GM18520 (cell line): ENCODE measurements around the gene ATF6.
A peak's percentile ranks its signal among the peaks of the same experiment; 100 is the strongest.
"Not testable (repeated sequence)": the region's sequence is repeated elsewhere in the genome, so short reads cannot be mapped to it uniquely, and the experiment has no call there.

Experiments
- ATAC-seq: cut with Tn5 transposase; IDR thresholded peaks from one replicate; pipeline ENCODE4 v1.9.1; 2021; ENCODE audit not compliant: unreplicated experiment

Gene ATF6

DNA sequence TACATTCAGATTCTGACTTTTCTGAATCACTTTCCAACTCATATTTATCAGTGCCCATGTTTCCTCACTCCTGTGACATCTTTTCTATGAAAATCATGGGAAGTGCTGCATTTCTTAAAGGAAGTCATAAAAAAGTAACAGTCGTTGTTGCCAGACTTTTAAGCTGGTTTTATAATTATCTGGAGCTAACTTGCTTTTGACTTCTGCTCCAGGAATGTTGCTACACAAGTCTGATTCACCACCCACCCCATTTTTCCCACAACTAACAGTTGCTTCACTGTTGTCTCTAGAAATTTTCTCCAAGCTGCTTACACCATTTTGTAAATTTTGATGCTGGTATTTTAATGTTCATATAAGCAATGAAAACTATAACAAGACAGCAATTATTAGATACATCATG lies 32.6 kb upstream of the ATF6 start:
- ATAC-seq, result no peak

DNA sequence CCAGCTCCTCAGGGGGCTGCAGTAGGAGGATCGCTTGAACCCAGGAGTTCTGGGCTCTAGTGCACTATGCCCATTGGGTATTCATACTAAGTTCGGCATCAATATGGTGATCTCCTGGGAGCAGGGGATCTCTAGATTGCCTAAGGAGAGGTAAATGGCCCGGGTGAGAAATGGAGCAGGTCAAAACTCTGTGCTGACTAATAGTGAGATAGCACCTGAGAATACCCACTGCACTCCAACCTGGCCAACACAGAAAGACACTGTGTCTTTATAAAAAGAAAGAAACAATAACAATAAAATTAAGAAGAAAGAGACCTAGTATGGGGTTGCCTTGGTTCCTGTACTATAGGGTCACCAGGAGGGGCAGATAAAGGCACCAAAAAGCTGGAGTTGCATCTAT lies 30.3 kb upstream of the ATF6 start:
- ATAC-seq, result no peak

DNA sequence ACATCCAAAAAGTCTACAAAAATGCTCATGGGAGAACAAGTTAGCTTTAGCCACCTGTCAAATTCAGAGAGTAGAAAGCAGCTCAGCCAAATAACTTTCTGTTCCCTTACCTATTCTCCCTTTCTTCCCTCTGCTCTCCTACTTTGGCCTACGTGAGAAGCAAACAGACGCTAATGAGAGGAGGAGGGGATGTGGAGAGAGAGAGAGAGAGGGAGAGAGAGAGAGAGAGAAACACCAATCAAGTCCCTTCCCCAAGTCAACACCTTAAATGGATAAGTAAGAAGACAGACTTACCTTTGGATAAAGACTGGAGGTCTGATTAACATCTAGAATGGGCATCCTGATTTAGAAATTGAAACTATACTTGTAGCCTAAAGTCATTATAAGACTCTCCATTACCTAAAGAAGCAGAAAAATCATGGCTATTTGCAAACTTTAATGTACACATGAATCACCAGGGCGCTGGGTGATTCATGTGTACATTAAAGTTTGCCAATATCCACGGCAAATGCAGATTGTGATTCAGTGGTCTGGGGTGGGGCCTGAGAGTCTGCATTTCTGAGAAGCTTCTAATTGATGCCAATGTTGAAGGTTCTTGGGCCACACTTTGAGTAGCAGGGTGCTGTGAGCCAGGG lies 29.7 kb upstream of the ATF6 start:
- ATAC-seq, result no peak

DNA sequence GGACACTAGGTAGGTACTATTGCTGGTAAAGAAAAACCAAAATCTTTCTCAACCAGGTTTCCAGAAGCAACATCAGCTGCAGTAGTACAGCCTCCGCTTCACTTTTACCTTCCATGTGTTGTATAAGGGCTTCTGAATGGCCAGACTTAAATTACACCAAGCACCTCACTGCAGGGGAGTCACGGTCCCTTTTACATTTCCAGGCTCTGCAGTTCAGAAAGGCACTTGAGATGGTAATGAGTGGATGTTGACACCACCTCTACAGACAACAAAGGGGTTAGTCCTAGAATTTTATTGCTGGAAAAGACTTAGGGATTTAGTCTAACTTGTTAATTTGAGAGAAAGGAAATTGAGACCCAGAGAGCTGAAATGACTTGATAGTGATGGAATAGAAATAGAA lies 28.5 kb upstream of the ATF6 start:
- no peak for ATAC-seq

DNA sequence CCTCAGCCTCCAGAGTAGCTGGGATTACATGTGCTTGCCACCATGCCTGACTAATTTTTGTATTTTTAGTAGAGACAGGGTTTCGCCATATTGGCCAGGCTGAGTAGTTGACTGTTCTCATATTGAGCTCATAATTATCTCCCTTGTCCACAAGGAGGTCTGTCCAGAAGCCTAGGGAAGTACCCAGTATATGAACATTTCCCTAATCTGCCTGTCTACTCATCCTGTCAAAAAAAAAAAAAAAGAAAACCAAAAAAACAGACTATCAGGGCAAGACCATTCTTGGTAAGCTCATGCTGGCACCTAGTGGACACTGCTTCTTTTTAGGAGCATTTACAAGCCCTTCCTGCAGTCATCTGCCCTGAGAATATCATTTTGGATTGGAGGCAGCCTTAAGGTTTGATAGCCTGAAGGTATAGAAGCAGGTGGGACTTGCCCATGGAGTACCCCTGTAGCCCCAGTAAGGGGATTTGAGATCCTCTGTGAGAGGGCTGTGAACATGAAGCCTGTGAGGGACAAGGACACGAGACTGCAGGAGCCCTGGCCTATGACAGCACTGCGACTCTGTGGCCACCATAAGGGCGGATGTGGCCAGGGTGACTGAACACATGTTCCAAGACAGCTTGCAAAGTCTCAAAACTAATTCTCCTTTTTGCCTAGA lies 27.4 kb upstream of the ATF6 start:
- ATAC-seq, result peak; percentile 47

DNA sequence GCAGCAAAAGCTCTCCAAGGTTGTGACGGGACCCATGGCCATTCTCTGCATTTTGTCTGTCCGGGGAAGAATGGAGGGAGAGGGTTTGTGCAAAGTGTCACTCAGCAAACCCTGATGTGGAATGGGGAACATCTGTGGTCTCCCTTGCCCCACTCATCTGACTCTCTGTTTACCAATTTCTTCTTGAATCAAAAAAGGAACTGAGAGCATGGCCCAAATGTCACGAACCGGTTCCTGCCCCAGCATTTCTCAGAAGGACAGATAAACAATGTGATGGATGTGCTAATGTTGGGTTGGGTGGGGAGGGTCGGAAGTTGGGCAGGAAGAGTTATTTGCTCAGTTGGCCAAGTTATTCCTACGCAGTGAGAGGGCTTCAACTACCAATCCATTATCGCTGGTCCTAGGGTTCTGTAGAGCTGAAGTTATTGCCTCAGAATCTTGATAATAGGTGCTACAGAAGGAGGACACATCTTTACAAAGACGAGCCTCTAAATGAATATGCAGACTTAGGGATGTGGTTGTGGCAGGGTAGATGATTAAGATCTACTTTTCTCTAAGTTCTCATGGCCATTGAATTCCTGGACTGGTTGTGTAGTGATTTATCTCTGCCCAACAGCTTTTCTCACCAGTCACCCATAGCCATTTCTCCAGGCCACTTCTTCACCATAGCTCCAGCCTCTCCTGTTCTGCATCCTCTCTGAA lies 26.1 kb upstream of the ATF6 start:
- ATAC-seq, result no peak

DNA sequence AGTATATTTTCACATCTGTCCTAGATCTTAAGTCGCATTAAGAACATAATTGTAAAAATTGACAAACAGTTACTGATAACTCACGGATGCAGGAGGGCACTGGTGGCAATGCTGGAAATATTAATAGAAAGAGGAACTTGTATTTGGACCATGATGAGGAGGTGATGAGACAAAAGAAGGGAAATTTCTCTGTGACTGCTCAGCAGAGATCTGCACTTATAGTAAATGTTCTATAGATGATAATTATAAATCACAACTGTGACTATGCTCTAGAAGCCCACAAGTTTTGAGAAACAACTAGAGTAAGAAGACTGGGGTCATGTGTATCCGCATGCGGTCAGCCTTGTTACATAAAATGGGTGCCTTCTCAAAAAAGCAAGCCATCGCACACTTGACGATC lies 25.2 kb upstream of the ATF6 start:
- ATAC-seq, result no peak

DNA sequence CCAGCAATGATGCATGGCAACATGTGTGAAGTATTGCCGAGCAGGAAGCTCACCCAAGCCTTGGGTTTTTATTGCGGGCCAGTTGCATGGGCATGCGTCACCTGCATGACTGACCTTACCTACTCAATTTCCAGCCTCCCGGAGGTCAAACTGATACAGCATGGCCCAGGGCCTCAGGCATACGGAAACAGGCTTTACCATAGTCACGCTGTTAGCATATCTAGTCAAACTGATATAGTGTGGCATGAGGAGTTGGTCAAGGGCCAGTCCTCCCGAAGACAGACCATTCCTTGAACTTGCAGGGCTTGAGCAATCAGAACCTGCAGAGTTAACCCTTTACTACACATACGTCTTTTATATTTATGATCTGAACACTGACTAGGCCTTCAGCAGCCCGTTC lies 22.9 kb upstream of the ATF6 start:
- no peak for ATAC-seq

DNA sequence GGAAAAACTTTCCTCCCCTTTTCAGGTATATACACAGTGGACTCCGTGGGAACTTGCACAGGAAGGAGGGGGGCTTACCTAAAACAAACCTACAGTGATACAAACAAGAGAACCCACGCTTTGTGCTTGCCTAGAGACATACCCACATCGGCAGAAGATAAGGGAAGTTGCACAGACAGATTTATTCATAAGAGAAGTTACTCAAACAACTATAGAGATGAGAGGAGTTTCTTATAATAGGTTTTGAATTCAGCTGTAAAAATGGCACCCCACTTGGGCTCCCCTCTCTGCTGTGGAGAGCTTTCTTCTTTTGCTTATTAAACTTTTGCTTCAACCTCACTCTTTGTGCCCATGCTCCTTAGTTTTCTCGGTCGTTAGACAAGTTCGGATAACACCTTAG lies 18.3 kb upstream of the ATF6 start:
- no peak for ATAC-seq

DNA sequence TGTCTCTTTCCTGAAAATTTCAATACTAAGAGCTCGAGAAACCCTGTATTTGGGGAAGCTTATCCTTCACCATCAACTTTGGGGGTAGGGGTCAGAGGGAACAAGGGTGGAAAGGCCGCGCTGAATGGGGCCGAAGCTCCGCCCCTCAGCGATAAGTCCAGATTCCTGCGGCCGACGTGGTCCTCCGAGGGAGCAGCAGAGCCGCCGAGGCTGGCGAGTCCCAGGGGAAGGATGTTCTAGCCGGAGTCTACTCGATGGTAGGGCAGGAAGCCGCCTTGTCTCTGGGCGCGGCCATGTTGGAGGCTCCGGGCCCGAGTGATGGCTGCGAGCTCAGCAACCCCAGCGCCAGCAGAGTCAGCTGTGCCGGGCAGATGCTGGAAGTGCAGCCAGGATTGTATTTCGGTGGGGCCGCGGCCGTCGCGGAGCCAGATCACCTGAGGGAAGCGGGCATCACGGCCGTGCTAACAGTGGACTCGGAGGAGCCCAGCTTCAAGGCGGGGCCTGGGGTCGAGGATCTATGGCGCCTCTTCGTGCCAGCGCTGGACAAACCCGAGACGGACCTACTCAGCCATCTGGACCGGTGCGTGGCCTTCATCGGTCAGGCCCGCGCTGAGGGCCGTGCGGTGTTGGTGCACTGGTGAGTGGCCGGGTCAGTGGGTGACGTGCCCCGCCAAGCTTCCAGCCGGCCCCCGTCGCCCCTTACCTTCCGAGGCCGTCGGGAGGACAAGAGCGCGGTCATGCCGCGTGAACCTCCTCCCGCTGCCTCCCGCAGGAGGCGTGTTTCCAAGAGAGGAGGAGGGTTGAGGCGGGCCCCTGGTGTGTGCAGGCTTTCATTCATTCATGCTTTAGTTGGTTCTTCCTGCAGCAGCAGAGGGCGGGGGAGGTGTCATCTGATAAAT lies 16.4 kb upstream of the ATF6 start, which contains the start of gene DUSP12:
TSS of gene DUSP12 (plus strand) at position 278 of the 899 bp plus-strand sequence. CDS start at position 294, 16 bp downstream.
- ATAC-seq, result peak; percentile 93

DNA sequence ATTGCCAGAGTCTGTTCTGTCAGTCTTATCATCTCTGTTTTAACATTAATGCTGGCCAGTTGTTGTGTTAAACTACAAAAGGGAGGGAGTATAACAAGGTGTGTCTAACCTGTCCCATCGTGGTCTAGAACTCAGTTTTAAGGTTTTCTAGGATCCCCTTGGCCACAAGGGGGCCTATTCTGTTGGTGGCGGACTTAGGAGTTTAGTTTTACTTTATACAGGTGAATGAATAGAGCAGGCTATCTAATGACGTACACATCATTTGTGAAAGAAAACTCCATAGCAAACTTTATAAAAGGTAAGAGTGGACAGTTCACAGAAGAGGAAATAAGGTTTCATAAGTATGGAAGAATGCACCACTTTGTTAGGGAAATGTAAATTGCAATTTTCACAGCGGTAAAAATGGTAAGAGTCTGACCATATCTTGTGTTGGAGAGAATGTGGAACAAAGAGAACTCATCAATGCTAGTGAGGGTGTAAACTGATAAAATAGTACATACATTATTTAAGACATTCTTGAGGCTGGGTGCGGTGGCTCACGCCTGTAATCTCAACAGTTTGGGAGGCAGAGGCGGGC lies 2.5 kb upstream of the ATF6 start:
- ATAC-seq, result no peak

DNA sequence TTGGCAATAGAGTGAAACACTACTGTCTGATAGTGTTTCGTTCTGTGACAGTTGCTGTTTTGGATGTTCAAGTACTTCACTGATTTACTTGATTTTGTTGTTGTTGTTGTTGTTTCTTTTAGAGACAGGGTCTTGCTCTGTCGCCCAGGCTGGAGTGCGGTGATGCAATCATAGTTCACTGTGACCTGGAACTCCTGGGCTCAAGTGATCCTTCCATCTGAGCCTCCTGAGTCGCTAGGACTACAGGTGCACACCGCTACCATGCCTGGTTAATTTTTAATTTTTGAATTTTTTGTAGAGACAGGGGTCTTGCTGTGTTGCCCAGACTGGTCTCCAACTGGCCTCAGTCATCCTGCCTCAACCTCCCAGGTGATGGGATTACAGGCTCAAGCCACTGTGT lies 2.3 kb downstream of the ATF6 start:
- ATAC-seq, result no peak

DNA sequence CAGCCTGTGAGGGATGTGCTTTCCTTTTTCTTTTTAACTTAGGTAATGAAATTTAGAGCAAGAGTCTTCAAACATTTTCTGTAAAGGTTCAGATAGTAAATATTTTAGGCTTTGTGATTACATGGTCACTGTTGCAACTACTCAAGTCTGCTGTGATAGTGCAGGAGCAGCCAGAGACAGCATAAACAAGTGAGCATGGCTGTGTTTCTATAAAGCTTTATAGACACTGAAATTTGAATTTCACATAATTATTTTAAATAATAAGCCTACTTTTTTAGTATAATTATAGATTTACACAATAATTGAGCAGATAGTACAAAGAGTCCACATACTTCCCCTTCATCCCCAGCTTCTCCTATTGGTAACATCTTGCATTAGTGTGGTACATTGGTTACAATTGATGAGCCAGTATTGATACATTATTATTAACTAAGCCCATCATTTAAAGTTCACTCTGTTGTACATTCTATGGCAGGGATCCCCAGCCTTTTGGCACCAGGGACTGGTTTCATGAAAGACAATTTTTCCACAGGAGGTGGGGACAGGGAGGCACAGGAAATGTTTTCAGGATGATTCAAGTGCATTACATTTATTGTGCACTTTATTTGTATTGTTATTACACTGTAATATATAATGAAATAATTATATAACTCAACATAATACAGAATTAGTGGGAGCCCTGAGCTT lies 3.0 kb downstream of the ATF6 start:
- ATAC-seq, result no peak

DNA sequence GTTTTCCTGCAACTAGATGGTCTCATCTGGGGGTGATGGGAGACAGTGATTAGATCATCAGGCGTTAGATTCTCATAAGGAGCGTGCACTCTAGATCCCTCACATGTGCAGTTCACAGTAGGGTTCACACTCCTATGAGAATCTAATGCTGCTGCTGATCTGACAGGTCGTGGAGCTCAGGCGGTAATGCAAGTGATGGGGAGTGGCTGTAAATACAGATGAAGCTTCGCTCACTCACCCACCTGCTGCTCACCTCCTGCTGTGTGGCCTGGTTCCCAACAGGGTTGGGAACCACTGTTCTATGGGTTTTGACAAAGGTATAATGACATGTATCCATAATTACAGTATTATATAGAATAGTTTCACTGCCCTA lies 3.5 kb downstream of the ATF6 start:
- ATAC-seq, result not testable (repeated sequence)

DNA sequence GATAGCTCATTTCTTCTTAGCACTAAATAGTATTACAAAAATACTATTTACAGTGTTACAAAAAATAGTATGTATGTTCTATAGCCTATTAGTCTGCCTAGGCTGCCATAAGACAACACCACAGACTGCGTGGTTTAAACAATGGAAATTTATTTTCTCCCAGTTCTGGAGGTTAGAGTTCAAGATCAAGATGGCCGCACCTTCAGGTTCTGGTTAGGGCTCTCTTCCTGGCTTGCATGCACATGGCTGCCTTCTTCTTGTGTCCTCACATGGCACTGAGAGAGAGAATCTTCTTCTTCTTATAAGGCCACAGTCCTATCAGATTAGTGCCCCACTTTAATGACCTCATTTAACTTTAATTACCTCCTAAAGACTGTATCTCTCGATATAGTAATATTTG lies 4.1 kb downstream of the ATF6 start:
- no peak for ATAC-seq

DNA sequence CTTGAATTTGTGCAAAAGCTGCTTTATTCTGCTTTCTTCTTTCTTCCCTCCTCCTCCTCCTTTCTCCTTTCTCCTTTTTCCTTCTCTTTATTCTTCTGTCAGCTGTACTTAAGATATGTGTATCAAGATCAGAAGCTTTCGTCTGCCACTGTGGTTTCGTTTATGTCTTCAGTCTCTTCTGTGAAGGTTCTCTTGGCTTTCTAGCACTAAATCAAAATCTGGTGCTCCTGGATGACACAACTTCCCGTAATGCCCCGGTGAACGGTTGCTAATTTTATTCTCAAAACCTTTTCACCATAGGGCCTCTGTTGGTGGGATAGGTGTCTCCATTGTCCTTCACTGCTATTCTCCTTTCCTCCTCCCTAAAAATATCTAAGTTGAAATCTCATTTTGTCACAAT lies 5.0 kb downstream of the ATF6 start:
- no peak for ATAC-seq

DNA sequence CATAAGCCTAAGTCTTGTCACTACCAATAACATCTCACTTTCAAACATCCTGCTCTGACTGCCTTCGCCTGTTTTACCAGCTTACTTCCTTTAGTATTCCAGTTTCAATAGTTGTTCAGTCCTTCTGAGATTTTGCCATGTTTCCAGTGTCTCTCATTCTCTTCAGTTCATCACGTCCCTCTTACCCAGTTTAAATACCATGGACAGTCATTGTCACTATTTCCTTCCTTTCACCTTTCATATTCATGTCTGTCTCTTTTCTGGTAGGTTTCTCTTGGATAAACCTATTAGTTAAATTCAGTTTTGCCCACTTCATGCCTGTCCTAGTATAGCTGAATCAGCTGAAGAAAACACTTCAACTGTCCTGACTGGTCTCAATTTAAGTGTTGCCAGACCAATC lies 5.9 kb downstream of the ATF6 start:
- ATAC-seq, result no peak

DNA sequence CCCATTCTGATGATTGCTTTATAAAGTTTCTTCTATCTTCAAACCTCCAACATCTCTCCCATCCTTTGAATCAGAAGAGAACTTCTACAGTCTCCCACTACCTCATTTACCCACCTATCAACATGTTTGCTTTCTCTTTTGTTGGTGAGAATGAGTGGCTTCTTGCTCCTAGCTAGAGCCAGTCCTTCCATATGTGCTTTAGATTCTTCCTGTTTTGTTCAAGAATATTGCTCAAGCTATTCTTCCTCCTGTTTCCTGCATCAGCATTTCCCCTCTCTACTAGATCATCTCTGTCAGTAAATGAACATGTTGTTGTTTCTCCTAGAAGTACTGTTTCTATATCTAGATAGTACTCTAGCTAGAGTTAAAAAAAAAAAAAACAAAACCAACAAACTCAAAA lies 6.3 kb downstream of the ATF6 start:
- no peak for ATAC-seq

DNA sequence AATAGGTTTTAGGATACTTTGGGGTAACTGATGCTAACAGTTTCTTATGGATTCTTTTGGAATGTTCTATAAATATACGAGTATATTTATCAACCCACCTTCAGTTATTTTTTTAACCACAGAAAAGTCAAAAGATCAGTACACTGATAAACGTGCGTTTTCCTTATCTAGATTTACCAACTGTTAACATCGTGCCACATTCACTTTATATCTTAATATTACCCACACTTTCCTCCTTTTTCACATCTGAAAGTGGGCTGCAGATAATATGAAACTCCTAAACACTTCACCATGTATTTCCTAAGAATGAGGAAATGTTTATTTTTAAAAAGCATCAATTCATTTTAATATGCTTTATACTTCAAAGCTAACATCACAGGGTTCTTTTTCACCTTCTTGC lies 7.7 kb downstream of the ATF6 start:
- ATAC-seq, result no peak

DNA sequence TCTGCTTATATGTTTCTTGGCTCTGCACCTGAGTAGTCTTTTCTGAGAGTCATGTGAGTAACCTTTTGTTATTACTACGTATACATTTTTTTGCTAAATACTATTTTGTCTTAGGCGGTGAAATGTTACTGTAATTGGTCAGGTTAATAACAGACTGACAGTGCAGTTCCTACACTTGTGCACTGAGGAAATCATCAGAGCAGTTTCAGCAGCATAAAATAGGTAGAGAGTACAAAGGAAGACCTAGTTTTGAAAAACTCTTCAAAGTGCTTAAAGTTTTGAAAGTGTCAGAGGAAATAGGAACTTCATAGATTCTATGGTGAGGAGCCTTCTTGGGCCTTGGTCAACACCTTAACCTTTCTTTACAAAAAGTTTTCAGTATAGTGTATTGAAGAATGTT lies 11.1 kb downstream of the ATF6 start:
- ATAC-seq, result no peak

DNA sequence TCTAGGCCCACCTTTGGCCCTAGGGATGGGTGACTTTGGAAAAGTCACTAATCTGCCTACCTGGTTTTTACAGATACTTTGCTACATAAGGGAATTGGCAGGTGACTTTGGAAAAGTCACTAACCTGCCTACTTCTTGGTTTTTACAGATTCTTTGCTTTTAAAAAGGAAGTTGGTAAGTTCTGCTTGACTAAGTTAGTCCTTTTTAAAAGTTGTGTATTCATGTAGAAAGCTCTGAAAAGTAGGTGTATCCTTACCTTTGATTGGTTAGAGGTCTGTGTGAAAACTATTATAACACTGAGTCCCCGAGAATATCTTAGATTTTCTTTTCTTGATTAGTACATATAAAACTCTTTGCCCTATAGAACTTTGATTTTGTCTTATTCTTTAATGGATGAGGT lies 12.4 kb downstream of the ATF6 start:
- no peak for ATAC-seq
